HFFc6 (cell line): ENCODE measurements around the gene FBXW8. TPM values are rescaled to one million over a fixed set of nuclear protein-coding genes. Genes with fewer than 3 reads are reported as not detected.

Source experiments
- DNase-seq: peaks from one replicate; pipeline ENCODE4 v3.0.0-alpha.2; 2018
- H3K27ac Mint-ChIP-seq: 2 replicates; pipeline ENCODE4 v1.8.0; 2020; ENCODE audit warnings: mild to moderate bottlenecking, mixed read lengths
- H3K27me3 Mint-ChIP-seq: 2 replicates; pipeline ENCODE4 v1.8.0; 2021; ENCODE audit warnings: mild to moderate bottlenecking, moderate library complexity, mixed read lengths; ENCODE audit not compliant: insufficient read depth
- H3K36me3 Mint-ChIP-seq: 2 replicates; pipeline ENCODE4 v1.8.0; 2021; ENCODE audit warnings: low read depth, mixed read lengths
- H3K4me1 Mint-ChIP-seq: 2 replicates; pipeline ENCODE4 v1.8.0; 2020; ENCODE audit warnings: low read depth, mixed read lengths
- H3K4me3 Mint-ChIP-seq: 2 replicates; pipeline ENCODE4 v1.8.0; 2020; ENCODE audit warnings: mild to moderate bottlenecking, moderate library complexity, mixed read lengths
- H3K9me3 Mint-ChIP-seq: 2 replicates; pipeline ENCODE4 v1.8.0; 2020; ENCODE audit warnings: mild to moderate bottlenecking, mixed read lengths
- total RNA-seq, 6 experiments: library from RNA; stranded (reverse); fragmentation: NEBNext Ultra II Directional; extraction: Animal tissue kit (Norgen Biotek cat#: 25700); gene quantifications; 2 replicates in 1 of 6; 3 replicates in 5 of 6; pipeline ENCODE4 v1.2.3, GENCODE V29; 2021
- TF ChIP-seq, protein P1 (sequence below): fragments of 200-600 bp; sonication (generic); IDR thresholded peaks from 2 replicates; pipeline ENCODE4 v1.5.0; 2021; ENCODE audit warnings: antibody characterized with exemption, mild to moderate bottlenecking

FBXW8 gene
- total RNA-seq, 6 experiments from 2014 or later: 15.3 to 20.5 (median 18.5) TPM

DNA sequence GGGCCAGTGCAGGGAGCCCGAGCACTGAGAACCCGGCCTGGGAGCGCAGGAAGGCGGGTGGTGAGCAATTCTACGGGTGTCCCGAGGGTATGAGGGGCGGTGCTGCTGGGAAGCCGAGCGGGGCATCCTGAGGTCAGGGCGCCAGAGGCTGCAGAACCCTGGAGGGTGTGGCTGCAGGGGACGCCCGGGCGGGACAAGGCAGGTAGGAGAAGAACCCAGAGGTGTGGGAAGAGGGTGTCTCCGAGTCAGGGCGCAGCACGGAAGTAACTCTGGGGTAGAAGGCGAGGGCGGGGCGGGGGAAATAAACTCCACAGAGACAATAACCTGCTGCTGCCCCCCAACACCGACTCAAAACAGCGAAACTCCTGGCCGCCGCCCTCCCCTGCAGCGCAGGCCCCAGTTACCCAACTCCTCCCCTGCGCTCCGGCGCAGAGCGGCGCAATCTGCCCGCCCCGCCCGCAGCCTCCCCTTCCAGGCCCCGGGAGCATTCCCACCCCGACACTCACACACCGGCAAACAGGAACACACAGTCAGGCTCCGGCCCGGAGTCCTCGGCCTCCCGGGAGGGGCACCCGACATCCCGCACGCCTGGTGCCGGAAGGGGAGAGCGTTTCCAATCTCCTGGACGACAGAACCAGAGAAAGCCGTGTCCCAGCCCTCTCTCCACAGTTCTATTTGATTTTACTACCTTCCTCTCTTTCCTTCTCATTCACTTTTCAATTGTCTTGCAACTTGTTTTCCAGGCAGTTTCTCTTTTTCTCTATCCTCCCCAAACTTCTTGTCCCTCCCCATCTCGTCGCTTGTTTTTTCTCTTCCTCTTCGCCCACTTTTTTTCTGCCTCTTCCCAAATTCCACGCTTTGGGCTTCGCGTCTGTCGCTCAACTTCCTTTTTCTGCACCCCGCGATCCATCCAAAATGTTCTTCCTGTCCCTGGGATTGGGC lies 31.9 kb upstream of the FBXW8 start:
- peak overlapping the region; percentile 85 for H3K4me3 Mint-ChIP-seq
- peaks cover 44% of the 10 kb centered on the region for H3K27me3 Mint-ChIP-seq
- no peaks in the 10 kb centered on the region for H3K36me3 Mint-ChIP-seq
- DNase-seq: no peak
- H3K9me3 Mint-ChIP-seq: peaks cover 10% of the 10 kb centered on the region
- peaks cover 32% of the 10 kb centered on the region for H3K4me1 Mint-ChIP-seq
- TF ChIP-seq, protein P1, sequence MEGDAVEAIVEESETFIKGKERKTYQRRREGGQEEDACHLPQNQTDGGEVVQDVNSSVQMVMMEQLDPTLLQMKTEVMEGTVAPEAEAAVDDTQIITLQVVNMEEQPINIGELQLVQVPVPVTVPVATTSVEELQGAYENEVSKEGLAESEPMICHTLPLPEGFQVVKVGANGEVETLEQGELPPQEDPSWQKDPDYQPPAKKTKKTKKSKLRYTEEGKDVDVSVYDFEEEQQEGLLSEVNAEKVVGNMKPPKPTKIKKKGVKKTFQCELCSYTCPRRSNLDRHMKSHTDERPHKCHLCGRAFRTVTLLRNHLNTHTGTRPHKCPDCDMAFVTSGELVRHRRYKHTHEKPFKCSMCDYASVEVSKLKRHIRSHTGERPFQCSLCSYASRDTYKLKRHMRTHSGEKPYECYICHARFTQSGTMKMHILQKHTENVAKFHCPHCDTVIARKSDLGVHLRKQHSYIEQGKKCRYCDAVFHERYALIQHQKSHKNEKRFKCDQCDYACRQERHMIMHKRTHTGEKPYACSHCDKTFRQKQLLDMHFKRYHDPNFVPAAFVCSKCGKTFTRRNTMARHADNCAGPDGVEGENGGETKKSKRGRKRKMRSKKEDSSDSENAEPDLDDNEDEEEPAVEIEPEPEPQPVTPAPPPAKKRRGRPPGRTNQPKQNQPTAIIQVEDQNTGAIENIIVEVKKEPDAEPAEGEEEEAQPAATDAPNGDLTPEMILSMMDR: no peak
- H3K27ac Mint-ChIP-seq: no peak overlapping the region

DNA sequence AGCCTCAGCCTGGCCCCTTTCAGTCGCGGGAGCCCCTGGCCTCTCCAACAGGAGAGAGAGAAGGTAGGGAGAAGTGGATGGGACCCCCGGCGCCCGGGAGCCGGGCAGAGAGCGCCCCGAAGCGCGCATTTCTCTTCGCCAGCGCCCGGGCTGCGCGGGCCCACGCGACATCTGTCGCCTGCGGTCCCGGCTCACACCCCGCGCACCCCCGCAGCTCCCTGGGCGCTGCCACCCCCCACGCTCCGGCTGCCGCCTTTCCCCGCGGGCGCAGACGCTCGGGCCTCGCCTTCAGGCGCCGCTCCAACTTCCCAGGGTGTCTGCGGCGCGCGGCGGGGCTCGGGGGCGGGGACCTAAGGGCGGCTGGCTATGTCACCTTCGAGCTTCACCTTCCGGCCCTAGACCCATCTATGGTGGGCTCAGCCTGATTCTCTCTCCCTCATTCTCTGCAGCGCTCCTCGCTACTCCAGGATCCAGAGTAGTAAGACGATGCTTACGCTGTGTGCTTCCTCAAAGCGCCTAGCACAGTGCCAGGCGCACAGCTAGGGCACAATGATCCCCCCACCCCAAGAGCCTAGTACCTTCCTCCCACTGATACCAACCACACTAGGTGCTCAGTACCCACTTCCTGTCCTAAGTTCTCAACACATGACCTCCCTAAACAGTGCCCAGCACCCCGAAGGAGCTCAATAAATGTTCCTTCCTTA lies 31.1 kb upstream of the FBXW8 start:
- Mint-ChIP-seq H3K4me1 (peaks cover 32% of the 10 kb centered on the region), H3K27ac (no peak overlapping the region), H3K36me3 (no peaks in the 10 kb centered on the region), H3K27me3 (peaks cover 44% of the 10 kb centered on the region), H3K9me3 (peaks cover 5% of the 10 kb centered on the region), H3K4me3 (peak overlapping the region; percentile 85)
- TF ChIP-seq, protein P1: no peak
- no peak for DNase-seq

DNA sequence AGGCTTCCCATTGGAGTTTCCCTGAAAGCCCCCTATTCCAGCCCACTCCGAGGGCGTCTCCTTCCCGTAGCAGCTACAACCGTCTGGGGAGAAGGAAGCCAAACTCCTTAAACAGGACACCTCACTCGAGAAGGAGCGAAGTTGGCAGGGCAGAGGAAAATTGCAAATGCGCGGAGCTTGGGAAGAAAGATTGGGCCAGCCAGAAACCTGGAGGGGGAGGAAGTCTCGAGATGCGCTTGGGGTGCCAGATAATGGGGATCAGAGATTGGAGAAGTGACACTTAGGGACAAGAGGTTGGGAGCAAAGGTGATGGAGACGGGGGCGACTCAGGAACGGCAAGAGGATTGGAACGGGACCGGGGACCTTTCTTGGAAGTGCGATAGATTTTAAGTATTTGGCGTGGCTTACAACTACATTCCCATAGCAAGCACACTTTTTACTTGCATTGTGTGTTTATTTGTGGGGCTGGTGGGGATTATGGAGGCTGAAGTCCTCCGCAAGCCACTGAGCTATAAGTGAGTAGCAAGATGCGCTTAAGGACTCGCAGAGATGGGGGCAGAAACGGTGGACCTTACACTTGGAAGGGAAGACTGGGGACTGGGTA lies 30.4 kb upstream of the FBXW8 start:
- Mint-ChIP-seq H3K27ac (no peak overlapping the region), H3K4me1 (peaks cover 32% of the 10 kb centered on the region), H3K36me3 (no peaks in the 10 kb centered on the region), H3K4me3 (peak overlapping the region; percentile 82), H3K9me3 (no peaks in the 10 kb centered on the region), H3K27me3 (peaks cover 42% of the 10 kb centered on the region)
- TF ChIP-seq, protein P1: no peak
- no peak for DNase-seq

DNA sequence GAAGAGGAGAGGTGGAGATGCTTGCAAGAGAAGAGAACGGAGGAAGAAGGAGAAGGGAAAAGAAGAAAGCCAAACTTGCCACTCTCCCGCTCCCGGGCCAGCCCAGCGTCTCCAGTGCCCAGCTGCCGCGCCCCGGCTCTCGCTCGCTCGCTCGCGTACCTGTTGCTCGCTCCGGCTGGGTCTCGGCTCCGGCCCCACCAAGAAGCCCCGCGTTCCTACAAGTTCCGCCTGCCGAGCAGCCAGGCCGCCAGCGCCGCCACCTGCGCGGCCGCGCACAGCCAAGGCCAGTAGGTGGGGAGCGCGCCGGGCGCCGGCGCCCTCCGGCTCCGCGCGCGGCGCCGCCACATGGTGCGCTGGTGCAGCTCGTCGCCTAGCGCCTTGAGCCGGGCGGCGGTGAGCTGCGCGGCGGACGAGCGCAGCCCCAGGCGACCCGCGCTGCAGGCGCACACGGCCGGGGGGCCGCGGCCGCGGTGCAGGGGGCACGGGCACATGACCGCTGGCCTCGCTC lies 29.9 kb upstream of the FBXW8 start:
- DNase-seq: no peak
- TF ChIP-seq, protein P1: no peak
- peak overlapping the region; percentile 82 for H3K4me3 Mint-ChIP-seq
- H3K36me3 Mint-ChIP-seq: no peaks in the 10 kb centered on the region
- H3K27ac Mint-ChIP-seq: no peak overlapping the region
- peaks cover 32% of the 10 kb centered on the region for H3K4me1 Mint-ChIP-seq
- peaks cover 41% of the 10 kb centered on the region for H3K27me3 Mint-ChIP-seq
- no peaks in the 10 kb centered on the region for H3K9me3 Mint-ChIP-seq

DNA sequence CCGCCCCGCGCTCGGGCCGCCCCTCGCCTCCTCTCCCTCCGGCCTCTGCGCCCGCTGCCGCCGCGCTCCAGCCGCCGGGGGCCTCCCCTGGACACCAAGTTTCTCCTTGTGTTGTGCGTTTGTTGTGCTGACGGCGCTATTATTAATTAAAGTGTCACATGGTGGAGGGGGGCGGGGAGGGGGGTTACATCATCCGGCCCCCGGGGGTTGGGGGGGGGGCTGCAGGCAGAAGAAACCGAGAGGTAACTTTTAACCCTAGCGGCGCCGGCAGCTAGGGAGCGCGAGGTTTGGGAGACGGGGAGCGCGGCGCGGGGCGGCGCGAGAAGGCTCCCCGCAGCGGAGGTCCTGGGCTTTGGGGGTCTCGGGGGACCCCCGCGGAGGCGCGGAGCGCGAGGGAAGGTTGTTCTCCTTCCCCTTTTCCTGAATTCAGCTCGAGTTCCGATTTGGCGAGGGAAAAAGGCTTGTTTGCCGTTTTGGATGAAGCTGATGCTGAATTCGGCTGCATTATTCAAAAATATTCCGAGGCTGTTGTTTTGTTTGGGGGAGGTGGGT lies 29.3 kb upstream of the FBXW8 start, which contains the start of gene HRK:
Gene HRK, minus strand, starts transcription at position 117 of the 552 bp plus-strand sequence. CDS start 134 bp downstream, outside the sequence.
- Mint-ChIP-seq H3K4me3 (peak within 1 kb of the TSS; percentile 82), H3K27me3 (peaks cover 42% of the 10 kb centered on the region), H3K4me1 (peaks cover 32% of the 10 kb centered on the region), H3K36me3 (no peaks in the 10 kb centered on the region), H3K9me3 (no peaks in the 10 kb centered on the region), H3K27ac (no peak within 1 kb of the TSS)
- TF ChIP-seq, protein P1: no peak
- no peak for DNase-seq
